LNCaP clone FGC (cell line): Measurements from ENCODE around the gene CCDC127.

ENCODE experiments used
- DNase-seq: peaks from one replicate; pipeline ENCODE4 v3.0.0-alpha.2; 2011; ENCODE audit warnings: low read depth
- H3K4me3 ChIP-seq: 2 replicates; pipeline ENCODE4 v1.5.1; 2011; ENCODE audit warnings: mild to moderate bottlenecking, low read depth, low read length, control low read depth
- CTCF ChIP-seq: IDR thresholded peaks from 2 replicates; pipeline ENCODE4 v1.5.1; 2012; ENCODE audit warnings: mild to moderate bottlenecking; ENCODE audit not compliant: control insufficient read depth, insufficient read depth; ENCODE audit errors: extremely low read depth

CCDC127 gene

GRCh38 chr5:184471-184870 lies 33.5 kb downstream of the CCDC127 start:
- no peak for TF ChIP-seq CTCF
- DNase-seq = no peak
- no peak overlapping the region for H3K4me3 ChIP-seq

- no peak for DNase-seq
- no peak for TF ChIP-seq CTCF
- no peak overlapping the region for H3K4me3 ChIP-seq
Observed at GRCh38 chr5:182126-182525, 35.8 kb downstream of the CCDC127 start.

- H3K4me3 ChIP-seq = no peak overlapping the region
- DNase-seq = no peak
- TF ChIP-seq CTCF = no peak
Observed at GRCh38 chr5:181566-181965, 36.4 kb downstream of the CCDC127 start.

GRCh38 chr5:181160-181559 lies 36.8 kb downstream of the CCDC127 start:
- no peak for DNase-seq
- TF ChIP-seq CTCF = no peak
- no peak overlapping the region for H3K4me3 ChIP-seq

- H3K4me3 ChIP-seq = no peak overlapping the region
- TF ChIP-seq CTCF = no peak
- DNase-seq = no peak
Observed at GRCh38 chr5:180286-180918, 37.6 kb downstream of the CCDC127 start.

GRCh38 chr5:179401-179800 lies 38.6 kb downstream of the CCDC127 start:
- no peak for TF ChIP-seq CTCF
- DNase-seq = no peak
- no peak overlapping the region for H3K4me3 ChIP-seq

GRCh38 chr5:178110-178509 lies 39.8 kb downstream of the CCDC127 start:
- no peak overlapping the region for H3K4me3 ChIP-seq
- DNase-seq = no peak
- TF ChIP-seq CTCF = no peak
